ENCODE results near the gene CDK5RAP1.

DNA sequence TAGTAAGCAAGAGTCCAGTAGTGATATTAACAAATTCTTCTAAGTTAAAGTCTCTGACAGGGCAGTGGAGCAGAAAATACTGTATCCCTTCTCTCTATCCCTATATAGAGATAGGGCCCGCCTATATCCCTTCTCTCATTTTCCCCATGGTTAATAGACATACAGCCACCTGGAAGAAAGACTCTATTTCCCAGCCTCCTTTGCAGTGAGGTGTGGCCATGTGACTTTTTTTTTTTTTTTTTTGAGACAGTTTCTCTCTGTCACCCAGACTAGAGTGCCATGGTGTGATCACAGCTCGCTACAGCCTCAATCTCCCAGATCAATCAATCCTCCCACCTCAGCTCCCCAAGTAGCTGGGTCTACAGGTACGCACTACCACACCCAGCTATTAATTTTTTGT, 16.7 kb upstream of the CDK5RAP1 start:
- TF ChIP-seq, protein P1, sequence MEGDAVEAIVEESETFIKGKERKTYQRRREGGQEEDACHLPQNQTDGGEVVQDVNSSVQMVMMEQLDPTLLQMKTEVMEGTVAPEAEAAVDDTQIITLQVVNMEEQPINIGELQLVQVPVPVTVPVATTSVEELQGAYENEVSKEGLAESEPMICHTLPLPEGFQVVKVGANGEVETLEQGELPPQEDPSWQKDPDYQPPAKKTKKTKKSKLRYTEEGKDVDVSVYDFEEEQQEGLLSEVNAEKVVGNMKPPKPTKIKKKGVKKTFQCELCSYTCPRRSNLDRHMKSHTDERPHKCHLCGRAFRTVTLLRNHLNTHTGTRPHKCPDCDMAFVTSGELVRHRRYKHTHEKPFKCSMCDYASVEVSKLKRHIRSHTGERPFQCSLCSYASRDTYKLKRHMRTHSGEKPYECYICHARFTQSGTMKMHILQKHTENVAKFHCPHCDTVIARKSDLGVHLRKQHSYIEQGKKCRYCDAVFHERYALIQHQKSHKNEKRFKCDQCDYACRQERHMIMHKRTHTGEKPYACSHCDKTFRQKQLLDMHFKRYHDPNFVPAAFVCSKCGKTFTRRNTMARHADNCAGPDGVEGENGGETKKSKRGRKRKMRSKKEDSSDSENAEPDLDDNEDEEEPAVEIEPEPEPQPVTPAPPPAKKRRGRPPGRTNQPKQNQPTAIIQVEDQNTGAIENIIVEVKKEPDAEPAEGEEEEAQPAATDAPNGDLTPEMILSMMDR (IDR thresholded peaks at IDR 0.05 in 8 of 11, conservative IDR thresholded peaks at IDR 0.05 in 3 of 11), result no peak
- no peak for TF ChIP-seq POLR2AphosphoS5 (IDR thresholded peaks at IDR 0.05)
- TF ChIP-seq POLR2A (IDR thresholded peaks at IDR 0.05), result no peak

All from spleen (tissue), 7 donors.